Kidney epithelial cell (primary cell): ENCODE results near the gene OBP2B. TPM values are rescaled to one million over a fixed set of nuclear protein-coding genes. Genes with fewer than 3 reads are reported as not detected.
"Not testable (repeated sequence)": the region's sequence is repeated elsewhere in the genome, so short reads cannot be mapped to it uniquely, and the experiment has no call there.

Source experiments
- DNase-seq: peaks from one replicate; pipeline ENCODE4 v3.0.0-alpha.2; 2010; ENCODE audit warnings: low read depth
- H3K27me3 ChIP-seq: 2 replicates; pipeline ENCODE4 v1.6.0; 2011; ENCODE audit warnings: low read length; ENCODE audit not compliant: control insufficient read depth, insufficient read depth
- H3K36me3 ChIP-seq: 2 replicates; pipeline ENCODE4 v1.5.1; 2011; ENCODE audit warnings: low read length; ENCODE audit not compliant: control insufficient read depth, insufficient read depth
- H3K4me3 ChIP-seq: 2 replicates; pipeline ENCODE4 v1.5.1; 2011; ENCODE audit warnings: low read depth, mild to moderate bottlenecking, control low read depth, low read length
- total RNA-seq: library from RNA; depleted of rRNA; stranded (reverse); fragments of >200 nt; gene quantifications from 2 replicates; pipeline ENCODE4 v1.2.3, GENCODE V29; 2015
- TF ChIP-seq, protein P1 (sequence below): IDR thresholded peaks from 2 replicates; pipeline ENCODE4 v1.5.1; 2011; ENCODE audit warnings: mild to moderate bottlenecking, moderate library complexity, low read length, control low read depth, inconsistent platforms; ENCODE audit not compliant: insufficient read depth, poor library complexity, severe bottlenecking

Gene OBP2B
- total RNA-seq, 1 donor from 2014 or later, result not detected

DNA sequence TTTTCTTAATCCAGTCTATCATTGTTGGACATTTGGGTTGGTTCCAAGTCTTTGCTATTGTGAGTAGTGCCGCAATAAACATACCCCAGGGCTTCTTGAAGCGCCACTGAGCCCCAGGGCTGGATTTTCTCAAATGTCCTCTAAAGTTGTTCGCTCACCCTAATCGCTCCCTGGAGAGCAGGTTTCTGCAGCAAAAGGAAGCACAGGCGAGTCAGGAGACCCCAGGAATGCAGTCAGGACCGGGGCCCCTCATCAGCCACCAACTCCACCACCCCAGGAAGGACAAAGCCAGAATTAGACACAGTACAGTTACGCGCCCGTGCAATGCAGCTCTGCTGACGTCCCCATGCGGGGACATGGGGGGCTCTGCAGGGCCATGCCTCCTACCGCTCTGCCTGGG lies 15.7 kb upstream of the OBP2B start:
- TF ChIP-seq, protein P1, sequence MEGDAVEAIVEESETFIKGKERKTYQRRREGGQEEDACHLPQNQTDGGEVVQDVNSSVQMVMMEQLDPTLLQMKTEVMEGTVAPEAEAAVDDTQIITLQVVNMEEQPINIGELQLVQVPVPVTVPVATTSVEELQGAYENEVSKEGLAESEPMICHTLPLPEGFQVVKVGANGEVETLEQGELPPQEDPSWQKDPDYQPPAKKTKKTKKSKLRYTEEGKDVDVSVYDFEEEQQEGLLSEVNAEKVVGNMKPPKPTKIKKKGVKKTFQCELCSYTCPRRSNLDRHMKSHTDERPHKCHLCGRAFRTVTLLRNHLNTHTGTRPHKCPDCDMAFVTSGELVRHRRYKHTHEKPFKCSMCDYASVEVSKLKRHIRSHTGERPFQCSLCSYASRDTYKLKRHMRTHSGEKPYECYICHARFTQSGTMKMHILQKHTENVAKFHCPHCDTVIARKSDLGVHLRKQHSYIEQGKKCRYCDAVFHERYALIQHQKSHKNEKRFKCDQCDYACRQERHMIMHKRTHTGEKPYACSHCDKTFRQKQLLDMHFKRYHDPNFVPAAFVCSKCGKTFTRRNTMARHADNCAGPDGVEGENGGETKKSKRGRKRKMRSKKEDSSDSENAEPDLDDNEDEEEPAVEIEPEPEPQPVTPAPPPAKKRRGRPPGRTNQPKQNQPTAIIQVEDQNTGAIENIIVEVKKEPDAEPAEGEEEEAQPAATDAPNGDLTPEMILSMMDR, result no peak
- DNase-seq, result no peak
- no peaks in the 10 kb centered on the region for H3K36me3 ChIP-seq
- H3K4me3 ChIP-seq, result no peak overlapping the region
- H3K27me3 ChIP-seq, result peaks cover 15% of the 10 kb centered on the region

- DNase-seq, H3K4me3 ChIP-seq, H3K36me3 ChIP-seq: not testable (repeated sequence)
- peaks cover 17% of the 10 kb centered on the region for H3K27me3 ChIP-seq
These were observed 14.2 kb upstream of the OBP2B start for GRCh38 chr9:133223159-133223756.

DNA sequence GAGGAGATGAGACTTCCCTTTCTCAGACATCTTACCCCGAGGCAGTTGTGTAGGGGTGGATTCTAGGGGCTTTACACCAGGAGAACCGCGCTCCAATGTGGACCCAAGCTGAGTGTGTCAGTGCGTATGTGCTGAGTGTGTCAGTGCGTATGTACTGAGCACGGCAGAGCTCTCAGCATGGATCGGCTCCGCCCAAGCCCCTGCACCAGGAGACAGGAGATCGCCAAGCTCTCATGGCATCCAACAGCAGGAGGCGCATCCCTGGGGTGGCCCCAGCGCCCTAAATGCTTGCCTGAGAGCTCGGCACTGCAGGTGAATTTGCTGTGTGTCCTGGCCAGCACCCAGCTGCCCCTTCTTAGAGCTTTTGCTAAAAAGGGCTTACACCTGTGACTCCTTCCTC lies 12.9 kb upstream of the OBP2B start:
- H3K27me3 ChIP-seq, result peaks cover 15% of the 10 kb centered on the region
- not testable (repeated sequence) for DNase-seq, H3K4me3 ChIP-seq, H3K36me3 ChIP-seq

GRCh38 chr9:133221177-133221809 lies 12.2 kb upstream of the OBP2B start:
- Histone ChIP-seq H3K4me3 (no peak overlapping the region), H3K36me3 (no peaks in the 10 kb centered on the region), H3K27me3 (peaks cover 12% of the 10 kb centered on the region)
- TF ChIP-seq, protein P1, result no peak
- no peak for DNase-seq

GRCh38 chr9:133218049-133218975 lies 9.3 kb upstream of the OBP2B start:
- DNase-seq, H3K27me3 ChIP-seq, H3K4me3 ChIP-seq, H3K36me3 ChIP-seq: not testable (repeated sequence)

DNA sequence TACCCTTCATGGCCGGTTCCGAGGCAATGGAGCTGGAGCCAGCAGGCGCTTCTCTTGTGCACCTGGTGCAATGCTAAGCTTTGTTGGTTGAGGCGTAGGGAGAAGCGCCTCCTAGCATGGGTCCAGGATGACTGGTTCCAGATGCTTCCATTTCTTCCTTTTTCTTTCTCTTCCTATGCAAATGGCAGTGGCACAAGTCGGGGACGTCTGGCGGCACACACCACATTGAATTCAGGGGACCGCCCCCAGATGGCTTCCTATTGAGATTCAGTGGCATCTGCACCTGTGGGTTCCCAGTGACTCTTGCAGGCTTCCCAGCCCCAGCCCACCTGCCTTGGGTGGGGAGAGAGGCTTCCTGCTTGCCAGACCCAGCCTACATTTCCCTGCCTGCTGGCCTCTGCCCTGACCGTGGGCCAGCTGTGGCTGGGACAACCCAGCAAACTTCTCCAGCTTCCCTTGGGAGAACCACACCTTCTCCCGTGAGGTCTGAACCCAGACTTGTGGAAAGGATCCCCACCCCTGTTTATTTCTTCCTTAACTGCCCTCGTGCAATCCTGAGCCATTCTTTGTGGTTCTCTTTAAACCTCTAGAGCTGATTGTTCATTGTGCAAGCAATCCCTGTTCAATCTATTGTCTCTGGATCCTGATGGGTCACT lies 8.4 kb upstream of the OBP2B start:
- H3K36me3 ChIP-seq, DNase-seq, H3K27me3 ChIP-seq, H3K4me3 ChIP-seq: not testable (repeated sequence)

GRCh38 chr9:133214276-133214675 lies 5.2 kb upstream of the OBP2B start:
- not testable (repeated sequence) for H3K27me3 ChIP-seq, H3K4me3 ChIP-seq, H3K36me3 ChIP-seq
- peak; percentile 61 for DNase-seq

DNA sequence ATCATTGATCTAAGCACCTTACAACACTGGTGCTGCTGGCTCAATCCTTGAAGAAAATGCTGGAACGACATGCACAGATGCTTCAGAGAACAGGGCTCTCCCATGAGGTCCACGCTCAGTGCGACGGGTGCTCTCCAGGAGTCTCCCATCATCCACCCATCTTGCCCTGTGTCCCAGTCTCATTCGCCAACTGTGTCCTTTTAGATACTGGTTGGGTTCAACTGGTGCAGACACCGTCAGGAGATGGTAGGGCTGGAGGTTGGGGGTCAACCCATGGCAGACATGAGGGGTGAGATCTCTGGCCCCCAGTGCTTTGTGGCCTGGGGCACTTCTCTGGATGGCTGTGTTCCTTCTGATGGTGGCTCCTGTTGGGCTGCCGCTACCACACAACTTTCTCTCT lies 1.6 kb upstream of the OBP2B start:
- TF ChIP-seq, protein P1, result no peak
- no peak for DNase-seq
- H3K4me3 ChIP-seq, result no peak overlapping the region
- H3K27me3 ChIP-seq, result peaks cover 4% of the 10 kb centered on the region
- no peaks in the 10 kb centered on the region for H3K36me3 ChIP-seq
